Measurements from ENCODE around the gene PLAAT2. TPM values are rescaled to one million over a fixed set of nuclear protein-coding genes. Genes with fewer than 3 reads are reported as not detected.
"Not testable (repeated sequence)": the region's sequence is repeated elsewhere in the genome, so short reads cannot be mapped to it uniquely, and the experiment has no call there.

Gene PLAAT2
- total and polyA plus RNA-seq, 9 of the 15 experiments (the other 6 are each of a cell fraction or from before 2014, with no cell fraction given), result not detected

- H3K79me2 ChIP-seq (ENCODE audit: control insufficient read depth, insufficient read depth, low read length); in situ Hi-C loops (cut with MboI); intact Hi-C loops (cut with micrococcal nuclease); H3K36me3 ChIP-seq (ENCODE audit: control insufficient read depth, insufficient read depth, low read length); FAIRE-seq; H3K27ac ChIP-seq (ENCODE audit: extremely low read depth, low read depth, low read length); H4K20me1 ChIP-seq (replicated peaks; ENCODE audit: control insufficient read depth, insufficient read depth, low read length); BruUV-seq (replicated peaks); H3K4me3 ChIP-seq; CTCF ChIA-PET (ENCODE audit: low intra/inter-chr PET ratio); DNase-seq (ENCODE audit: extremely low read depth in 1 of 4, low spot score in 3 of 4); ATAC-seq; H3K4me2 ChIP-seq (ENCODE audit: insufficient read depth, low read length); H3K9me1 ChIP-seq (ENCODE audit: control insufficient read depth, insufficient read depth, low read length); H3K9ac ChIP-seq (ENCODE audit: insufficient read depth in 1 of 2, low read depth in 2 of 2, low read length in 2 of 2); H3K27me3 ChIP-seq (ENCODE audit: control insufficient read depth in 2 of 2, insufficient read depth in 2 of 2, low read length in 2 of 2); H3K9me3 ChIP-seq (replicated peaks; ENCODE audit: control insufficient read depth, insufficient read depth, low read depth, low read length): not testable (repeated sequence)
- POLR2A ChIA-PET, result interaction anchor here (1.2 kb wide), 1 partner anchor 10 kb away, joined by 3 read pairs; no protein-coding TSS in a partner anchor
- H3K4me1 ChIP-seq (replicated peaks in 1 of 2; ENCODE audit: control insufficient read depth in 2 of 2, insufficient read depth in 2 of 2, low read length in 2 of 2), result peaks cover 0 to 34% of the 10 kb centered on the region in 2 experiments; a peak in 4 of 5 replicates
- WGBS (ENCODE audit: insufficient coverage, low coverage, missing lambda C conversion rate), result 9% methylated on average over 1 of the region's 3 CpGs
- peak overlapping the region; percentile 63 for H2AFZ ChIP-seq (ENCODE audit: low read depth, low read length)
- peak; percentile 79 for TF ChIP-seq PTTG1 (tag; IDR thresholded peaks at IDR 0.05; ENCODE audit: low read depth)
- TF ChIP-seq SMAD4 (CRISPR knock-in tag; conservative IDR thresholded peaks at IDR 0.05), result peak; percentile 75
- peak; percentile 74 for TF ChIP-seq SMAD3 (CRISPR knock-in tag; conservative IDR thresholded peaks at IDR 0.05)
- peak; percentile 32; the same call in 1 of the 2 replicates for TF ChIP-seq TAF7 (tag; IDR thresholded peaks at IDR 0.05)
- TF ChIP-seq ZNF311 (CRISPR knock-in tag; IDR thresholded peaks at IDR 0.05), result peak; percentile 88
- TF ChIP-seq TCFL5 (CRISPR knock-in tag; conservative IDR thresholded peaks at IDR 0.05), result peak; percentile 76; the same call in 1 of the 2 replicates
- TF ChIP-seq ZNF76 (CRISPR knock-in tag; IDR thresholded peaks at IDR 0.05; ENCODE audit: borderline replicate concordance), result peak; percentile 72; the same call in 1 of the 2 replicates
- TF ChIP-seq, protein P1, sequence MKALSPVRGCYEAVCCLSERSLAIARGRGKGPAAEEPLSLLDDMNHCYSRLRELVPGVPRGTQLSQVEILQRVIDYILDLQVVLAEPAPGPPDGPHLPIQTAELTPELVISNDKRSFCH (CRISPR knock-in tag; IDR thresholded peaks at IDR 0.05), result not testable (repeated sequence)
- TF ChIP-seq, protein P1 (tag; IDR thresholded peaks at IDR 0.05), result peak; percentile 86; the same call in 1 of the 2 replicates
- peak; percentile 56; the same call in 1 of the 2 replicates for TF ChIP-seq ZBTB12 (CRISPR knock-in tag; IDR thresholded peaks at IDR 0.05)
- peak; percentile 62 for TF ChIP-seq CXXC5 (CRISPR knock-in tag; IDR thresholded peaks at IDR 0.05)
- TF ChIP-seq, protein P2, sequence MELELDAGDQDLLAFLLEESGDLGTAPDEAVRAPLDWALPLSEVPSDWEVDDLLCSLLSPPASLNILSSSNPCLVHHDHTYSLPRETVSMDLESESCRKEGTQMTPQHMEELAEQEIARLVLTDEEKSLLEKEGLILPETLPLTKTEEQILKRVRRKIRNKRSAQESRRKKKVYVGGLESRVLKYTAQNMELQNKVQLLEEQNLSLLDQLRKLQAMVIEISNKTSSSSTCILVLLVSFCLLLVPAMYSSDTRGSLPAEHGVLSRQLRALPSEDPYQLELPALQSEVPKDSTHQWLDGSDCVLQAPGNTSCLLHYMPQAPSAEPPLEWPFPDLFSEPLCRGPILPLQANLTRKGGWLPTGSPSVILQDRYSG (tag; conservative IDR thresholded peaks at IDR 0.05; ENCODE audit: low read depth), result 0 out of 2 replicates have a peak, but pooled peaks have one; percentile 78
- TF ChIP-seq ZNF79 (CRISPR knock-in tag; IDR thresholded peaks at IDR 0.05; ENCODE audit: low read depth), result peak; percentile 69; the same call in 1 of the 2 replicates
- TF ChIP-seq IRF9 (tag; IDR thresholded peaks at IDR 0.05), result 0 out of 2 replicates have a peak, but pooled peaks have one; percentile 49
- 0 out of 2 replicates have a peak, but pooled peaks have one; percentile 50 for TF ChIP-seq ZBTB34 (CRISPR knock-in tag; IDR thresholded peaks at IDR 0.05)
- 0 out of 2 replicates have a peak, but pooled peaks have one; percentile 52 for TF ChIP-seq ZBTB17 (CRISPR knock-in tag; IDR thresholded peaks at IDR 0.05)
These were observed 34.4 kb downstream of the PLAAT2 start for GRCh38 chr11:63528729-63529278.

Data from K562 (cell line).